Hindlimb muscle (tissue), 1 donor: ENCODE data around the gene LIPI. TPM values are rescaled to one million over a fixed set of nuclear protein-coding genes. Genes with fewer than 3 reads are reported as not detected.
"Not testable (repeated sequence)": the region's sequence is repeated elsewhere in the genome, so short reads cannot be mapped to it uniquely, and the experiment has no call there.

Experiments used
- DNase-seq: peaks from one replicate; pipeline ENCODE4 v3.0.0-alpha.2; 2013
- polyA plus RNA-seq: library from polyadenylated mRNA; unstranded; fragments of 120-200 nt; gene quantifications from one replicate; pipeline ENCODE4 v1.2.1, GENCODE V29; 2013; ENCODE audit not compliant: insufficient read length

The LIPI gene
- polyA plus RNA-seq, result 0.12 TPM

DNA sequence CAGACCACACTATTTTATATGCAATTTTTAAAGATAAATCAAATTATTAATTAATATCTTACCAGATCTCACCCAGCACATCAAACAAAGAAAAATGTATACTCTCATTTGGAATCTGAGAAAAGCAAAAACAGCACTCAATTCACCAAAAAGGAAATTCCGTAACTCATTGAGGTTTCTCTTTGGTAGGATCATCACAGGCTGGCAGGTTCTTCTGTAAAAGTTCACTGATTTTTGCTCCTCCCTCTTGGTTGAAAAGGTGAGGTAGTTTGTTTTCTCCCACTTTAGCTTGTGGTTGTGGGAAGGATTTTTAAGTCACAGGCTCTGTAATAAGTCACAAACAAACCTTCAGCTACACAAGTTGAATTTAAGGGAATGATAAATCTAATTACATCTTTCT, at the start of gene LIPI:
Gene LIPI, minus strand, starts transcription at position 218 of the 400 bp plus-strand sequence. Its CDS starts 110 bp downstream, at position 108.
- no peak for DNase-seq

GRCh38 chr21:14260174-14260764, 49.5 kb upstream of the LIPI start:
- DNase-seq, result no peak

- DNase-seq, result peak; percentile 40
Observed at GRCh38 chr21:14259747-14260146, 49.0 kb upstream of the LIPI start.

- no peak for DNase-seq
Observed at GRCh38 chr21:14251336-14251735, 40.6 kb upstream of the LIPI start.

GRCh38 chr21:14245711-14246110, 35.0 kb upstream of the LIPI start:
- DNase-seq, result no peak

- no peak for DNase-seq
Observed at GRCh38 chr21:14244911-14245310, 34.2 kb upstream of the LIPI start.

- no peak for DNase-seq
Observed at GRCh38 chr21:14243874-14244273, 33.1 kb upstream of the LIPI start.

DNA sequence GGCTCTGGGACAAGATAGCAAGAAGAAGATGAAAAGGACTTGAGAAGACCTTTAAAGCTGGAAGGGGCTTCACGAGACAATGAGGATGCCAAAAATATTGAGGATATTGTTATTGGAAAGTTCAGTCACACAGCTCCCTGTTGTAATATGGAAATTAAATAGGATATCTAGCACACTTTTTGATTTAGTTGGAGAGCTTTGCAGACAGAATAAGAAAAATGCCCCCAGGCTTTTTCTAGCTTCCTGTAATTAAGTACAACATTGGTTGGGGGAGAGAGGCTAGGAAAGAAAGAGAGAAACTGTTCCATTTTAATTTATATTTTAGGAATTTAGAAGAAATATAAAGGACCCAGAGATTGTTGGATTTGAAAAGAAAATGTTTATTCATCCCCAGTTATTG, 32.7 kb upstream of the LIPI start:
- DNase-seq, result no peak

DNA sequence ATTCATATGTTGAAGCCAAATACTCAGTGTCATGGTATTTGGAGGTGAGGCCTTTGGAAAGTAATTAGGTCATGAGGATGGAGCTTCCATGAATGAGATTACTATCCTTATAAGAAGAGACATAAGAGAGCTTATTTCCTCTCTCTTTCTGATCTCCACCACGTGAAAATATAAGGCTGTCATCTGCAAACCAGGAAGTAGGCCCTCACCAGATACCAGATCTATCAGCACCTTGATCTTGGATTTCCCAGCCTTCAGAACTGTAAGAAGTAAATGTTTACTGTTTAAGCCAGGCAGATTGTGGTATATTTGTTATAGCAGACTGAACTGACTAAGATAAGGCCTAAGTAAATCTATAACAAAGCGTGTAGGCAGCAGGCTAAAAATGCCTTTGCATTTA, 30.5 kb upstream of the LIPI start:
- no peak for DNase-seq

DNA sequence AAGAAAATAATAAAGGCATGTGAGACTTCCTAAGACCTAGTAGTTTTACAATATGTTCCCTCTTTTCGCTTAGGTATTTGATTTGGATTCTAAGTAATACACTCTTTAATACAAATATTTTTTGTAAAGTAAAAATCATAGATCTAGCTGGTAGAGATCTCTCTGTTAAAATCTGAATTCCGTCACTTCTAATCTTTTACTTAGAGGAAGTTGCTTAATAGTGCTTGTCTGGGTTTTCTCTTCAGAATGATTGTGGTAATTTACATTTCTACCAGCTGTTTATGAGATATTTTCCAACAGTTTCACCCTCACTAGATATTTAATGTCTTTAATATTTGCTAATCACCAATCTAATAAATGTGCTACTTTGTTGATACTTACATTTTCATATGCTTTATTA, 28.5 kb upstream of the LIPI start:
- no peak for DNase-seq

DNA sequence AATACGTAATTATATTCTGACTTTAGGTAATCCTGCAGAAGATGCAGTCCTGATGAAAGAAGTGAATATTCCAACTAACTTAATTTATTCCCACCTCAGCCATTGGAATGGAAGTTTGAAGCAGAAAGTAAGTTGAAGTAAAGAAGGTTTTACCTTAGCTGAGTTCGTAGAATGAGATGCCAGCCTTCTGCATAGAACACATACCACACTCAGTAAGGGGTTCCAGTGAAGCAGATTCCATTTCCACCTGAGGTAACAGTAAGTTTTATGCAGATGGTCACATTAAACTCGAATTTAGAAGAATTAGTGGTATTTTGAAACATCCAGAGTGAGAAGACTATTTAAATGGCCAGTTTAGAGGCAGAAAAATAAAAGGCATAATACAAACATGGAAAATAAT, 25.4 kb upstream of the LIPI start:
- no peak for DNase-seq

DNA sequence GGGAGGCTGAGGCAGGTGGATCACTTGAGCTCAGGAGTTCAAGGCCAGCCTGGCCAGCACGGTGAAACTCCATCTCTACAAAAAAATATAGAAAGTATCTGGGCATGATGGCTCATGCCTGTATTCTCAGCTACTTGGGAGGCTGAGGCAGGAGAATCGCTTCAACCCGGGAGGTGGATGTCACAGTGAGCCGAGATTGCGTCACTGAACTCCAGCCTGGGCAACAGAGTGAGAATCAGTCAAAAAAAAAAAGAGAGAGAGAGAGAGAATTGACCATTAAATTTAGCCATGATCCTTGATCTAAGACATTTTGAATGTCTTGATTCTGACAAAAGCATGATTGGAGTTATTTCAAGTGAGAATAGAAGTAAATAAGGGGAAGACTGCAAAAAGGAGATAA, 24.3 kb upstream of the LIPI start:
- no peak for DNase-seq

GRCh38 chr21:14229399-14229798, 18.6 kb upstream of the LIPI start:
- DNase-seq, result no peak

GRCh38 chr21:14223365-14223764, 12.6 kb upstream of the LIPI start:
- DNase-seq, result no peak

- peak; percentile 44 for DNase-seq
Observed at GRCh38 chr21:14215971-14216641, 5.4 kb upstream of the LIPI start, which contains the start of gene RBM11. RBM11 (plus strand) TSS chr21:14216157; CDS start chr21:14216187, 30 bp downstream.

DNA sequence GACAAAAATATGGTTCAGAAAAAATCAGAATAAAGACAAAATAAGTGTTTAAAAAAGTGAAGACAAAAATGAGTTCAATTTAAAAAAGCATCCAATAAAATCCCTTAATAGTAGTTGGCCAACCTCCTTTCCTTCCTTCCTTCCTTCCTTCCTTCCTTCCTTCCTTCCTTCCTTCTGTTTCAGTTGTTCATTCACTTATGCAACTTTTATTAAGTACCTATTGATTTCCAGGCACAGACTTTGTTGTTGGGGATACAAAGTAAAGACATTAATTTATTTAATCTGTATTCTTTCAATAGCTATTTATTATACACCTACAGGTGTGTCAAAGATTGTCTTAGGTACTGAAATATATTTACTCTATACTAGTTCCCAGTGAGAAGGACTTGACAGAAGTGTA, 2.4 kb upstream of the LIPI start:
- DNase-seq, result no peak

GRCh38 chr21:14206222-14206621, 4.5 kb downstream of the LIPI start:
- no peak for DNase-seq

DNA sequence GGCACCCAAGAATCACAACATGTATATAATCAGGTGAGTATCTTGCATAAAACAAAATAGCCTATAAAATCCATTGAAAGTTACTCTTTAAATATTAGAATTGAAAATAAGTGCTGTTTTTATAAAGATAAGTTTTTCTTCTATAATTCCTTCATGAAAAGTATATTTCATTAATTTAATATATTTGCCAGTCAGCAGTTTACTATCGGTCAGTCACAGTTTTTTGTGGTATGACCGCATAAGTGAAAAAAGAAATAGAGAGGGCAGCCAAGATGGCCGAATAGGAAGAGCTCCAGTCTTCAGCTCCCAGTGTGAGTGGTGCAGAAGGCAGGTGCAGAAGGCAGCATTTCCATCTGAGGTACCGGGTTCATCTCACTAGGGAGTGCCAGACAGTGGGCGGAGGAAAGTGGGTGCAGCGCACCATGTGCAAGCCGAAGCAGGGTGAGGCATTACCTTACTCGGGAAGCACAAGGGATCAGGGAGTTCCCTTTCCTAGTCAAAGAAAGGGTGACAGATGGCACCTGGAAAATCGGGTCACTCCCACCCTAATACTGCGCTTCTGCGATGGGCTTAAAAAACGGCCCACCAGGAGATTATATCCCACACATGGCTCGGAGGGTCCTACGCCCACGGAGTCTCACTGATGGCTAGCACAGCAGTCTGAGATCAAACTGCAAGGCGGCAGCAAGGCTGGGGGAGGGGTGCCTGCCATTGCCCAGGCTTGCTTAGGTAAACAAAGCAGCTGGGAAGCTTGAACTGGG, 44.1 kb downstream of the LIPI start:
- not testable (repeated sequence) for DNase-seq

- no peak for DNase-seq
Observed at GRCh38 chr21:14143999-14144398, 66.8 kb downstream of the LIPI start.

- no peak for DNase-seq
Observed at GRCh38 chr21:14124266-14124665, 86.5 kb downstream of the LIPI start.

- no peak for DNase-seq
Observed at GRCh38 chr21:14121719-14122118, 89.0 kb downstream of the LIPI start.

GRCh38 chr21:14120091-14120734, 90.5 kb downstream of the LIPI start:
- DNase-seq, result no peak

GRCh38 chr21:14119038-14119437, 91.7 kb downstream of the LIPI start:
- DNase-seq, result no peak
